Chondrocyte (in vitro differentiated cells): ENCODE measurements around the gene PHRF1. TPM values are rescaled to one million over a fixed set of nuclear protein-coding genes. Genes with fewer than 3 reads are reported as not detected.

ENCODE experiments used
- DNase-seq: peaks from one replicate; pipeline ENCODE4 v3.0.0; 2021; ENCODE audit warnings: mixed read lengths, low spot score
- H3K27ac Mint-ChIP-seq: one replicate; pipeline ENCODE4 v1.8.0; 2021; ENCODE audit warnings: mild to moderate bottlenecking, moderate library complexity, mixed read lengths; ENCODE audit not compliant: unreplicated experiment
- H3K27me3 Mint-ChIP-seq: 2 replicates; pipeline ENCODE4 v1.8.0; 2021; ENCODE audit warnings: low read depth, mixed read lengths
- H3K36me3 Mint-ChIP-seq: 2 replicates; pipeline ENCODE4 v1.8.0; 2021; ENCODE audit warnings: low read depth, mixed read lengths
- H3K4me1 Mint-ChIP-seq: 2 replicates; pipeline ENCODE4 v1.8.0; 2021; ENCODE audit warnings: low read depth, mild to moderate bottlenecking, mixed read lengths
- H3K4me3 Mint-ChIP-seq: one replicate; pipeline ENCODE4 v1.8.0; 2021; ENCODE audit warnings: mild to moderate bottlenecking, moderate library complexity, mixed read lengths; ENCODE audit not compliant: unreplicated experiment
- H3K9me3 Mint-ChIP-seq: 2 replicates; pipeline ENCODE4 v1.8.0; 2021; ENCODE audit warnings: low read depth, mixed read lengths
- total RNA-seq: library from RNA; stranded (reverse); gene quantifications from 3 replicates; pipeline ENCODE4 v1.2.1, GENCODE V29; 2021
- TF ChIP-seq, protein P1 (sequence below): fragments of 200-600 bp; sonication (generic); IDR thresholded peaks from 2 replicates; pipeline ENCODE4 v1.5.0; 2021; ENCODE audit warnings: antibody characterized with exemption, mild to moderate bottlenecking, moderate library complexity

Gene PHRF1
- total RNA-seq, 1 donor from 2014 or later, result 25.9 TPM

- Mint-ChIP-seq H3K36me3 (peaks cover 26% of the 10 kb centered on the region), H3K9me3 (no peaks in the 10 kb centered on the region), H3K27ac (peak overlapping the region; percentile 96), H3K4me3 (peak overlapping the region; percentile 42), H3K4me1 (peaks cover 21% of the 10 kb centered on the region), H3K27me3 (no peaks in the 10 kb centered on the region)
- no peak for DNase-seq
- TF ChIP-seq, protein P1, sequence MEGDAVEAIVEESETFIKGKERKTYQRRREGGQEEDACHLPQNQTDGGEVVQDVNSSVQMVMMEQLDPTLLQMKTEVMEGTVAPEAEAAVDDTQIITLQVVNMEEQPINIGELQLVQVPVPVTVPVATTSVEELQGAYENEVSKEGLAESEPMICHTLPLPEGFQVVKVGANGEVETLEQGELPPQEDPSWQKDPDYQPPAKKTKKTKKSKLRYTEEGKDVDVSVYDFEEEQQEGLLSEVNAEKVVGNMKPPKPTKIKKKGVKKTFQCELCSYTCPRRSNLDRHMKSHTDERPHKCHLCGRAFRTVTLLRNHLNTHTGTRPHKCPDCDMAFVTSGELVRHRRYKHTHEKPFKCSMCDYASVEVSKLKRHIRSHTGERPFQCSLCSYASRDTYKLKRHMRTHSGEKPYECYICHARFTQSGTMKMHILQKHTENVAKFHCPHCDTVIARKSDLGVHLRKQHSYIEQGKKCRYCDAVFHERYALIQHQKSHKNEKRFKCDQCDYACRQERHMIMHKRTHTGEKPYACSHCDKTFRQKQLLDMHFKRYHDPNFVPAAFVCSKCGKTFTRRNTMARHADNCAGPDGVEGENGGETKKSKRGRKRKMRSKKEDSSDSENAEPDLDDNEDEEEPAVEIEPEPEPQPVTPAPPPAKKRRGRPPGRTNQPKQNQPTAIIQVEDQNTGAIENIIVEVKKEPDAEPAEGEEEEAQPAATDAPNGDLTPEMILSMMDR, result no peak
Measured at GRCh38 chr11:587978-588380, 11.7 kb downstream of the PHRF1 start.

DNA sequence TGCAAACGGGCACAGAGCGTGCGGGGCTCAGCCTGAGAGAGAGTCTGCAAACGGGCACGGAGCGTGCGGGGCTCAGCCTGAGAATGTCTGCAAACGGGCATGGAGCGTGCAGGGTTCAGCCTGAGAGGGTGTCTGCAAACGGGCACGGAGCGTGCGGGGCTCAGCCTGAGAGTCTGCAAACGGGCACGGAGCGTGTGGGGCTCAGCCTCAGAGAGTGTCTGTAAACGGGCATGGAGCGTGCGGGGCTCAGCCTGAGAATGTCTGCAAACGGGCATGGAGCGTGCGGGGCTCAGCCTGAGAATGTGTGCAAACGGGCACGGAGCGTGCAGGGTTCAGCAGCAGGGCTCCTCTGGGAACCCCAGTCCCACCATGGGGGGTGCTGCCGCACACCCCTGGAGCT lies 13.5 kb downstream of the PHRF1 start:
- DNase-seq, result no peak
- no peak overlapping the region for H3K27ac Mint-ChIP-seq
- no peaks in the 10 kb centered on the region for H3K27me3 Mint-ChIP-seq
- H3K36me3 Mint-ChIP-seq, result peaks cover 34% of the 10 kb centered on the region
- no peak overlapping the region for H3K4me3 Mint-ChIP-seq
- no peaks in the 10 kb centered on the region for H3K9me3 Mint-ChIP-seq
- H3K4me1 Mint-ChIP-seq, result peaks cover 21% of the 10 kb centered on the region
- TF ChIP-seq, protein P1, result no peak

DNA sequence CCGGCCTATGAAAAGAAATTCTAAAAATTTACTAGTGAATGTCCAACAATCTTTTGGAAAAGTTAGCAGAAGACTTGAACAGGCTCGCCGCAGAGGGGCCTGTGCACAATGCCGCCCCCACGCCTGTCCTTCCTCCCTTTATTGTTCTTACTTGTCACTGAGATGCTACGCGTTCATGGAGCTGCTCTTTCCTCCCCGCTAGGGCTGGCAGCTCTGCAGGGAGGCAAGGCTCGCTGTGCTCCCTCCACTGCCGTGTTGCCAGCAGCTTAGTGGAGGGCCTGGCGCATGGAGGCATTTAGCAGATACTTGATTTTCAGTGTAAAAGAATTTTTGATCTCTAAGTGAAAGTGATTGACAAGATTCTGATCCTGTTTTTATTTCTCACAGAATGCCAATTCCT lies 14.7 kb downstream of the PHRF1 start:
- Mint-ChIP-seq H3K36me3 (peaks cover 35% of the 10 kb centered on the region), H3K4me3 (no peak overlapping the region), H3K27ac (peak overlapping the region; percentile 22), H3K27me3 (no peaks in the 10 kb centered on the region), H3K9me3 (no peaks in the 10 kb centered on the region), H3K4me1 (peaks cover 21% of the 10 kb centered on the region)
- TF ChIP-seq, protein P1, result no peak
- DNase-seq, result no peak

- H3K36me3 Mint-ChIP-seq, result peaks cover 36% of the 10 kb centered on the region
- no peak overlapping the region for H3K27ac Mint-ChIP-seq
- DNase-seq, result no peak
- peaks cover 9% of the 10 kb centered on the region for H3K4me1 Mint-ChIP-seq
- TF ChIP-seq, protein P1, result no peak
- no peaks in the 10 kb centered on the region for H3K9me3 Mint-ChIP-seq
- no peaks in the 10 kb centered on the region for H3K27me3 Mint-ChIP-seq
- no peak overlapping the region for H3K4me3 Mint-ChIP-seq
Measured at GRCh38 chr11:592501-592900, 16.2 kb downstream of the PHRF1 start.

DNA sequence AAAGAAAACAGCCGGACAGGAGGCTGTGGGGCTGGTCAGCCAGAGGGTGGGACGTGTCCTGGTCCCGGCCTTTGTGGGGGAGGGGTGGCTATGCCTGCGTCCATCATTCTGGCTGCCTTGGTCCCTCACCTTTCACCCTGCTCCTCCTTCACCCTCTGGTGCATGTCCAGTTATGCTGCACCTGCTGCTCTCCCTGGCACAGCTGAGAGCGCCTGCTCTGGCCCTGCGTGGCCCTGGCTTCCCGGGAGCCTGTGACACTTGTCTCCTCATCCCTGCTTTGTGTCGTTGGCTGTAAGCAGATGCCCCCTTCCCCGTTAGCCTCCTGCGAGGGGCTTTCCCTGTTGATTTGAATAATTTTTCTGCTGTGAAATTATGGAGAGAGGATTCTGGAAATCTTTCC lies 16.6 kb downstream of the PHRF1 start:
- no peak for DNase-seq
- Mint-ChIP-seq H3K27ac (no peak overlapping the region), H3K27me3 (no peaks in the 10 kb centered on the region), H3K9me3 (no peaks in the 10 kb centered on the region), H3K36me3 (peaks cover 35% of the 10 kb centered on the region), H3K4me1 (peaks cover 4% of the 10 kb centered on the region), H3K4me3 (no peak overlapping the region)
- TF ChIP-seq, protein P1, result no peak
